Amniotic epithelial cell (primary cell): ENCODE data around the gene C1orf167.

Experiments used
- DNase-seq: peaks from one replicate; pipeline ENCODE4 v3.0.0-alpha.2; 2010; ENCODE audit warnings: low read depth

Gene C1orf167

GRCh38 chr1:11736746-11737639 lies 25.0 kb upstream of the C1orf167 start:
- peak; percentile 94 for DNase-seq

GRCh38 chr1:11738096-11738495 lies 23.9 kb upstream of the C1orf167 start:
- DNase-seq, result no peak

GRCh38 chr1:11738783-11739182 lies 23.2 kb upstream of the C1orf167 start:
- DNase-seq, result no peak

- peak; percentile 13 for DNase-seq
Measured at GRCh38 chr1:11740258-11741192, 21.5 kb upstream of the C1orf167 start.

- no peak for DNase-seq
Measured at GRCh38 chr1:11741482-11741881, 20.5 kb upstream of the C1orf167 start.

- DNase-seq, result peak; percentile 16
Measured at GRCh38 chr1:11741919-11742558, 20.0 kb upstream of the C1orf167 start.

- no peak for DNase-seq
Measured at GRCh38 chr1:11744287-11744686, 17.7 kb upstream of the C1orf167 start.

- peak; percentile 23 for DNase-seq
Measured at GRCh38 chr1:11746092-11746491, 15.9 kb upstream of the C1orf167 start.

- DNase-seq, result no peak
Measured at GRCh38 chr1:11746795-11747487, 15.1 kb upstream of the C1orf167 start.

- DNase-seq, result no peak
Measured at GRCh38 chr1:11748294-11749202, 13.4 kb upstream of the C1orf167 start.

GRCh38 chr1:11749203-11749689 lies 12.7 kb upstream of the C1orf167 start:
- DNase-seq, result peak; percentile 34

GRCh38 chr1:11749996-11750395 lies 12.0 kb upstream of the C1orf167 start:
- no peak for DNase-seq

GRCh38 chr1:11751087-11751486 lies 10.9 kb upstream of the C1orf167 start:
- DNase-seq, result no peak

- no peak for DNase-seq
Measured at GRCh38 chr1:11752359-11753088, 9.5 kb upstream of the C1orf167 start.

- peak; percentile 64 for DNase-seq
Measured at GRCh38 chr1:11753555-11754208, 8.3 kb upstream of the C1orf167 start.

GRCh38 chr1:11757047-11757446 lies 4.9 kb upstream of the C1orf167 start:
- no peak for DNase-seq

- DNase-seq, result no peak
Measured at GRCh38 chr1:11759791-11760190, 2.2 kb upstream of the C1orf167 start.

- DNase-seq, result no peak
Measured at GRCh38 chr1:11761285-11761684, 708 bp upstream of the C1orf167 start.

GRCh38 chr1:11764115-11764514 lies 2.1 kb downstream of the C1orf167 start:
- DNase-seq, result no peak
